Stimulated activated CD4-positive, alpha-beta T cell treated with anti-CD3 and anti-CD28 coated beads, Interleukin-1b, Interleukin-23, amount 100 ng/mL, for 48 hours (primary cell): ENCODE results near the gene CD44.

Experiments used
- DNase-seq: peaks from one replicate; pipeline ENCODE4 v3.0.0-alpha.2; 2020

CD44 gene

DNA sequence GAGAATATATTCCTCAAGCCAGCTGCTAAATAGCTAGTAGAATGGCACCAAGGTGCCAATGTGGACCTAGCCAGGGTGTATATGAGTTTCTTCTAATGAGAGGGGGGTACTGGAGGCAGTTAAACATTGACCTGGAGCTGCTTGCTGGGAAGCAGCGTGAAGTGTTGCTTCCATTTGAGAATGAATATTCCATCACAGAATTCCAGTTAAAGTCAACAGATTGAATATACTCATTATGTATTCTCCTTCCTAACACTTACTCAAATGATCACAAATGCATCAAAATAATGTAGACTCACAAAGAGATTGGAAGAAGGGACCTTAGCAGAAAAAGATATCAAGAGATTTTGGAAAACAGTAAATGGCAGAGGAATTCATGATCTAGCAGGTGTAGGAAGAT lies 102.1 kb downstream of the CD44 start:
- no peak for DNase-seq

DNA sequence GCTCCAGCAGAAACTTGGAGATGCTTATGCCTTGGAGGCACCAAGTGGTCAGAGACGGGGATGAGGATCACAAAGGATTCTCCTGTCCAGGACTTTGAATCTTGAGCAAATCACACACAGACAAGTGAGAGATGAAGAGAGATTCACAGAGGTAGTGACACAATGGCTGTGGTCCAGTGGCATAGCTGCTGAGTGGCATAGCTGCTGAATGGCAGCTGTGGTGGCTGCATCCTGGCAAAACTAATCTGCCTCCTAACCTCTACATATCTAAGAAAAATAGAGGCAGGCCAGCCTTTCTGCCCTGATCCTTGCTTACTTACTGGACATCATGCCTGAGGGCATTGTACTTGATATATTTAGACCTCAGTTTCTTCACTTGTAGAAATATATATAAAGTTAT lies 102.6 kb downstream of the CD44 start:
- DNase-seq, result no peak

GRCh38 chr11:35242412-35243242 lies 103.7 kb downstream of the CD44 start:
- DNase-seq, result no peak

GRCh38 chr11:35243774-35244173 lies 104.8 kb downstream of the CD44 start:
- DNase-seq, result no peak

GRCh38 chr11:35245056-35245455 lies 106.1 kb downstream of the CD44 start:
- DNase-seq, result no peak

DNA sequence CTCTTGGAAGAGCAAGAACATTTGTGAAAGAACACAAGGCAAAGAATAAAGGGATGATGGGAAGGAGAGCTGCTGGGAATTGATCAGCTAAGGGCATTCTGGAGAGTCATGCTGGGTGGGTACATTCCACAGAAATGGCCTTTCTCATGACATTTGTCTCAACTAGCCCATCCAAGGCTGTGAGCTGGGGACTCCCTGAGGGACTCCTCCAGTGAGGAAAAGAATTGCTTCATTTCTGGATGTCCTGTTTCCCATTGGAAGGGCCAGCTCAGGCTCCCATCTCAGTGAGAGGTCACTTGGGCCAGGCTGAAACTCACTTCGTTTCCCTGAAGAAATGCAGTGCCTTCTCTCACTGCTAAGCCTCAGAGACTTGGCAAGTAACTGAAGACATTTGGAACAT lies 106.8 kb downstream of the CD44 start:
- DNase-seq, result no peak

DNA sequence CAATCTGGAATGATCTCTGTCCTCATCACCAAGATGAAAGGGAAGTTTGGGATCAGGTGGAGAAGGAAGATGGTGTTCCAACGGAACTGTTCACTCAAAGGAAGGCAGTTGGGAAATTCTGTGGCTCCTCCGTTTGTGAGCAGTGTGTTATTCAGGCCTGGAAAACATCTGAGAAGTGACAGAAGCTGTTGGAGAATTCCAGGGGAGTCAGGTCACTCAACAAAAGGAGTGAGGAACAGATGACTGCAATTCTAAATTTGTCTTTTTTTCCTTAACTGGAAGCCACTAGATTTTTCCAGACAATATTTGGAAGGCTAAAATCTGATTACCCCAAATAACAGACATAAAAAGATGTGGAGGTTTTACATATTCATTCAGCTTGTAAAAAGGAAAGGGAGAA lies 107.8 kb downstream of the CD44 start:
- no peak for DNase-seq

DNA sequence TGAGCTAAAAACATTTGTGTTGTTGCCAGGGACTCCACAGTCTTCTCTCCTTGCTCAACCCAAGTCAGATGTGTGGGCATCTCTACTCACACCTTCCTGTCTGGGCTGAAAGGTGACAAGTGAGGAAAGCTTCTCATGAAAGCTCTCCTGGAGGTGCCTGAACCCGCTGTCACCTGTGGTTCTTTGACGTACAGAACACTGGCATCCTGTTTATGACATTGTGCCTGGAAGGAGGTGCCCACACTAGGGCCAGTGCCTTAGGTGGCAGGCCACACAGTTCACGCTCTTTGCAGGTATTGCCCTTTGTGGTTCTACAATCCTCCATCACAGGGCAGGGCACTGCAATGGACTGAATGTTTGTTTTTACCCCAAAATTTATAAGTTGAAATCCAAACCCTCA lies 108.5 kb downstream of the CD44 start:
- DNase-seq, result peak; percentile 41

DNA sequence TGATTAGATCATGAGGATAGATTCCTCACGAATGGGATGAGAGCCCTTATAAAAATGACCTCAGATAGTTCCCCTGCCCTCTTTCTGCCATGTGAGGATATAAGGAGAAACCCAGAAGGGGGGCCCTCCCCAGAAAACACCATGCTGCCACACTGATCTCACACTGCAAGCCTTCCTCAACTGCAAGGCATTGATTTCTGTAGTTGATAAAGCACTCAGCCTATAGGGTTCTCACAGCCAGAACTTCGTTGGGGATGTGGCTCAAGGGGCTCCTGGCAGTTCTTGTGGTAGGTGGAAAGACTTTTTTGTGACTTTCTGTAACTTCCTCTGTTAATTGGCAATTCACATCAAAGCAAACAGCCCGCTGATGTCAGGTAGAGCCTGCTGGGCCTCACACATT lies 108.9 kb downstream of the CD44 start:
- no peak for DNase-seq

GRCh38 chr11:35248558-35249323 lies 109.8 kb downstream of the CD44 start:
- DNase-seq, result no peak

GRCh38 chr11:35250192-35250591 lies 111.2 kb downstream of the CD44 start:
- no peak for DNase-seq

DNA sequence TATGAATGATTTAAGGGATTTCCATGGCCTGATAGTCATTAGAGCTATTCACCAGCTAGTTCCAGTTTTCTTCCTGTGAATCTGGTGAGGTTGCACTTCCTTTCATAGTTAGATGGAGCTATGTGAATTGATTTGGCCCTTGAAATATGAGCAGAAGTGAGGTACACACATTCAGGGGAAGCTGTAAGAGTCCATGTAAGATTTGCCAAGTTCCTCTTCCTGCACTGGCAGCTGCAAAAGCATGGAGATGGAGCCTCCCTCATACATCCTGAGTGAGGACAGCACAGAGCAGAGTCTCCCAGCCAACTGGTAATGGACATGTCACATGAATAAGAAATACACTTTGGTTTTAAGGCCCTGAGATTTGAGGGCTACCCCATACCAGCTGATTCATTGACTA lies 111.7 kb downstream of the CD44 start:
- DNase-seq, result no peak

DNA sequence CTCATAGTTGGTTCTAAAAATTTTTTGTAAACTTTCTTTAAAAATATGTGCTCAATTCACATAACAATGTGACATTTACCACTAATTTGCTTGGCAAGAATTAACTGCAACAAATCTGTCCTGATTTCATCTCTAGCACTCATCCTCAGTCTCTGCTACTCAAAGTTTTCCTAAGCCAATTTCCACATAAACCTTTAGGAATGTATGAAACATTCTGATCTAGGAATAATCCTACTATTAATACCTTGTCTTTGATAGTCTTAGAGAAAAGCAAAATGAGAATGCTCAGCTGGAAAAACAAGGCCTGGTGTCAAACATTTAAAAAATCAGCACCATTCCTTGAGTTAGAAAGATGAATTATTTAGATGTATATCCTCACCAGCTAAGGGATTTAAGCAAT lies 114.3 kb downstream of the CD44 start:
- no peak for DNase-seq

- no peak for DNase-seq
Observed at GRCh38 chr11:35255514-35255913, 116.5 kb downstream of the CD44 start.

DNA sequence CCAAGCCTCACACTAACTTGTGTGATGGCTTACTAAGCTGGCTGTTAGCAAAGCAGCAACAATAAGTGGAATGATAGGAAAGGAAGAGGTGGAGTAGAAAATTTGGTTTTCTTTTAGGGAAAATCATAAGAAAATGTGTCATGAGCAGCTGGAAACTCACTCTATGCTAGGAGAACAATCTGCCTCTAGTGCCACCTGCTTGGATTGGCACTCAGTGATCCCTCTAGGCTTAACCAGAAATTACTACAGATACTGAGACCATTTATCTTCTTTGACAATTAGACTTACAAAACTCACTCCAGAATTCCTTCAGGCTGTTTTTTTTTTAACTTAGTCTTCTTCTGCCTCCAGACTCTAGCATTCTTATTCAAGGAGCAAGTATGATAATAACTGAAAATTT lies 117.3 kb downstream of the CD44 start:
- no peak for DNase-seq

GRCh38 chr11:35257281-35257680 lies 118.3 kb downstream of the CD44 start:
- no peak for DNase-seq

- DNase-seq, result no peak
Observed at GRCh38 chr11:35259529-35259928, 120.6 kb downstream of the CD44 start.

GRCh38 chr11:35260342-35260985 lies 121.5 kb downstream of the CD44 start:
- no peak for DNase-seq

GRCh38 chr11:35261197-35261596 lies 122.2 kb downstream of the CD44 start:
- no peak for DNase-seq

GRCh38 chr11:35262056-35262455 lies 123.1 kb downstream of the CD44 start:
- no peak for DNase-seq

GRCh38 chr11:35262735-35263134 lies 123.8 kb downstream of the CD44 start:
- no peak for DNase-seq

DNA sequence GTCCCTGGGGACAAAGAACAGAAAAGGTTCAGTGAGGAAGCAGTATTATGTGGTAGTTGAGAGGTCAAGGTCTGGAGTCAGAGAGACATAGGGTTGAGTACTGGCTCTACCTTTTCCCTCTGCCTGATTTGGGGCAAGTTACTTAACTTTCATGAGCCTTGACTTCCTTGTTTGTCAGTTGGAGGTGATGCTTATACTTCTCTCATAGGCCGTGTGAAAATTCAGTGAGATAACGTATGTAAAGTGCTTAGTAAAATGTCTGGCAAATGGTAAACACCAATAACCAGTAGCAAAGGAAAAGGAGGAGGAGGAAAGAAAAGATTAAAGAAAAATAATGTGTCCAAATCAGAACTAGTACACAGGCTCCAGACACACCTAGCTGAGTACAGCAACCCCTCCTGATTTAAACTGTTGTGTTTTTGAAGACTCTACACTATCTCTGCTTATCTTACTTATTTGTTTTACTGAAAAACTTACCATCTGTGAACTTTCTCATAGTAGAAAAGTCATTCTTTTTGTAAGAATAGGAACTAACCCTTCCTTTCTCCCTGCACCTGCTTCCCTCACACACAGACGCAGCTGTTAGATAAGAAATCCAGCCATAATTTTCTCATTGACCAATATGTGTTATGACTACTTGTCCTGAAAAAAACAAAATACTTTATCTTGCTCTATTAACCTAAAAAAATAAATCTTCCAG lies 126.9 kb downstream of the CD44 start:
- DNase-seq, result no peak

DNA sequence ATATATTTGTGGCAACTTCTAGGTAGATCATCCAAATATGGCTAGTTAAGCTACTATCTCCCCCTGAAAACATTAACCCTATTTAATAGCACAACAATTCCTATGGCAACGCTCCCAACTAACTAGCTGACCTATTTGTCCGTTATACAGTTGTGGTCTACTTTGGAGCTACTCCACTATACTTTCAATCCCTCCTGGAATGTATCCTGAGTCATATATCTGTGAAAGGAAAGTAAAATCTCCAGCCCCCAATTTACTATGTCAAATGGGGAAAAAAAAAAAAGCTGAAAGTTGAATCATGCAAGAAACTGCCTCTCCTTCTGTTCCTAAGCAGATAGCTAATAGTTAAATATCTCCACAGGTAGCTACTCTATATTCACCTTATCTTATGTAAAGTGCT lies 128.5 kb downstream of the CD44 start:
- no peak for DNase-seq
